NK-92 (cell line): ENCODE results near the gene EMILIN2.
"Not testable (repeated sequence)": the region's sequence is repeated elsewhere in the genome, so short reads cannot be mapped to it uniquely, and the experiment has no call there.

Experiments
- DNase-seq: peaks from one replicate; lab custom pipeline; 2025; ENCODE audit not compliant: unreplicated experiment; lab: John Stamatoyannopoulos, UW

Gene EMILIN2

DNA sequence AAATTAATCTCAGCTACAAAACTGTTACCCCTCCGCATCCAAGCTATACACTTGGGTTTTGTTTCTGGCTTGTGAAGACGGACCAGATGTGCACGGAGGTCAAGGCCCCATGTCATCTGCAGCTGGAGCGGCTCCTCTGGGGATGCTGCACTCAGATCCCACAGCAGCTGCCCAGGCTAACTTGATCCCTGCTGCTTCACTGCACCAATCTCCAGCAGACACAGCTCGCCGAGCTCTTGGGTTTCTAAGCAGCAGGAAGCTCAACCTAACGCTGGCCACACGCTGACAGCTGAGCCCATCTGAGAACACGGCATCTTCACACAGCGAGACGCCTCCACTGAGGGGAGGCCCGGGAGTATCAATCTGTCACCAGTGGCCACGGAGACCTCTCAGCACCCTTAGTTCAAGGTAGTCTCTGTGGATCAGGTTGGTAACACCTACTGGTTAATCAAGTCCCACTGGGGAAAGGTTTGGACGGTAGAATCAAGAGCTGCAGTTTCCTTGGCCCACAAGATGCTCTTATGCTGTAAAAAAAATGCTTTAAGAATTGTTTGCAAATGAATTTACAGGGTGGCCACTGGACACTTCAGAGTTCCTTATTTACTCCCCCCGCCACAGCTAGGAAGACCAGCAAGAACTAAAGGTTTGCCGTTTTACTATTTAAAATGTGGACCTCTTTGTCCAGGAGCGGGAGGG, 67.5 kb downstream of the EMILIN2 start:
- DNase-seq = no peak

DNA sequence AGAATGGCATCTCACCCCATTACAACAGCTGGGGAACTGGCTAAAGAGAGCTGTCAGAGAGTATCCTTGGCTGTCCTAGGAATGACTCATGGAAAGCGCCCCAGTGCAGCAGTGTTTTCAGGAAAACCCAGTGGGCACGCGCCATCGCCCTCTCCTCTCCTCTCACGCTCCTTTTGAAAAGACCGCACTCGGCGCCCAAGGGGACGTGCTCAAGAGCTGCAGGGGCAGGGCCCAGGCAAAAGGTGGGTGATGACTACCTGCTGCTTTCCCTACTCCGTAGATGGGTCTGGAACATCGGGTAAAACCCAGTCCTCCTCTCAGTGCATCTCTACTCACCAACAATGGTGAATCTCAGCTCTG, 68.1 kb downstream of the EMILIN2 start:
- DNase-seq = no peak

DNA sequence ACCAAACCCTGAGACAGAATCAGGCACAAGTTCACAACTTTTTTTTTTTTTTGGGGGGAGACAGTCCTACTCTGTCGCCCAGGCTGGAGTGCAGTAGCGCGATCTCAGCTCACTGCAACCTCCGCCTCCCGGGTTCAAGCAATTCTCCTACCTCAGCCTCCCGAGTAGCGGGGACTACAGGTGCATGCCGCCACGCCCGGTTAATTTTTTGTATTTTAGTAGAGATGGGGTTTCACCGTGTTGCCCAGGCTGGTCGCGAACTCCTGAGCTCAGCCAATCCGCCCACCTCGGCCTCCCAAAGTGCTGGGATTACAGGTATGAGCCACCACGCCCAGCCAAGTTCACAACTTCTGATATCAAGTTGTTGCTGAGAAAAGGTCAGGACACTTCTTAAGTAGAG, 68.7 kb downstream of the EMILIN2 start:
- DNase-seq = not testable (repeated sequence)

DNA sequence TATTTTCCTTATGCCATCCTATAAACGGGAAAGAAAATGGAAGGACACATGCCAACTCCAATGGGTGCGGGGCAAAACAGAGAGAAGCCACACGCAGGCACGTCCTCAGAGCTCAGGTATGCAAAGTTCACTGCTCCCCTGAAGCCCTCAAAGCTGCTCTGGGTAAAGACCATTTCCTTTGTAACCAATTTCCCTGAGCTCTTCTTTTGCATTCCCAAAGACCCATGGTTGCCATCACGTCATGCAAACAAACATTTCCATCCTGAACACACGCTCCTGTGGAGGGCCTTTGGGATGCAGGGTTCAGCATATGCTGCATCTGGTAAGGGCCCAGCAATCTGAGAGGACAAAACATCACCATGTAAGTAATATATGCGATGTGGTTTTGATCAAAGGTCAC, 69.4 kb downstream of the EMILIN2 start:
- DNase-seq = no peak

DNA sequence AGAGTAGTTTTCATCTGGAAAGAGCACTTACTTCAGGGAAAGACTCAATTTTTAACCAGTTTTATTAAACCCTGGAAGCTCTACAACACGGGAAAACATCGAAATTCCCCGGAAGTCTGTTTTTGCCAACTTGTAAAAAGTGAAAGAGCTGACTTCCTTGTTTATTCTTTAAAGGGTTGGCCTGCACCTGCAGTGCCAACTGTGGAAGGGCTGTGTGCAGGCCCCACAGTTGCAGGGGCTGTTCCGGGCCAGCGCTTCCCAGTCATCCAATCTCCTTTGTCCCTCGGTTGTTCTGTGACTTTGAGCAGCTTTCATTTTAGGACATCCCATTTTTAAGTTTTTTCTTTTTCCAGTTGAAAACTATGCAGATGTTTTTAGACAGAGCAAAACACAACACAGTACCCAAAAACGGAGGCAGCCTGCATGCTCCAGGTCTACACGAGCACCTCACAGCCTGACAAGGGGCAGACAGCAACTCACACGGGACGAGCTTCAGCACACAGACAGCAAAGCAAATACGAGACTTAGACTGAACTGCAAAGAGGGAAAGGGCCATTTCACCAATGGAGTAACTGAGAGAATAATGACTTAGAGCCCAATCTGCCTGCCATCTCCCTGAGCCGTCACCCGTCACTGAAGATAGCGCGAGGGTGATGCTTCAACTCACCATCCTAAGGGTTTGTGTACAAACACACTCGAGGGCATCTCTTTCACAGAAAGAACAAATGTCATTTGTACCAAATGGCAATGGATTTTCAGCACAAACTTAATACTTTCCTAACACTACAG, 70.6 kb downstream of the EMILIN2 start:
- no peak for DNase-seq

DNA sequence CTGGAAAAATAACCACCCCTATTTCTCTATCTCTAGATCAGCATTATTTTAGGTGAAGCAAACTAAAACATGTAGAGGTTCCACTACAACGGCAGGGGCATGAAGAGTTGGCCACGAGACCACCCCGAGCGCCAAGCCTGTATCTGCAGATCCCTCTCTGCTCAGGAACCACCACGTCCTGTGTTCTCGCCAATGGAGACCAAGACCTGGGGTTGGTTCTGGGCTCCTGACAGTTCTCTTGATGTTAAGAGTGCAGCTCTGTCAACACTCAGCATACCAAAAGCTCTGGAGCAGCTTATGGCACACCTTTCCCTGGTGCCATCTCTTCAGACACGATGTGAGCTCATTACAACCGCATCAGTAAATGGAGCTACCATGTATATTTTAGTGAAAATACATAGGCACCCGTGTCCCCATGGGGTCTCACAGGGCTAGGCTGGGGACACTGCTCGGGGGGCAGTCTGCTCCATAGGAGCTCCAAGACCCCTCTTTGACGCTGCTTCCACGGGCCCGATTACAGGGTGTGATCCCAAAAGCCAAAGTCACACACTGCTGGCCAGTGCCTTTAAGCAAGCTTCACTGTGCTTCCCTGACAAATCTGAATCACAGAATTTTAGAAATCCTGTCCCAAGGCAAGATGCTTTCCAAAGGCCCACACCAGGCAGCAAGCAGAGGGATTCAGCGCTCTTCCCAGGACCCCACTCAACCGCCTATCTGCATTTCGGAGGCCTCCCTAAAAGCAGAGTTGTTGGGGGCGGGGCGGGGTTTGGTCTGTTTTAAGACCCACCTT, 72.2 kb downstream of the EMILIN2 start:
- DNase-seq = no peak

DNA sequence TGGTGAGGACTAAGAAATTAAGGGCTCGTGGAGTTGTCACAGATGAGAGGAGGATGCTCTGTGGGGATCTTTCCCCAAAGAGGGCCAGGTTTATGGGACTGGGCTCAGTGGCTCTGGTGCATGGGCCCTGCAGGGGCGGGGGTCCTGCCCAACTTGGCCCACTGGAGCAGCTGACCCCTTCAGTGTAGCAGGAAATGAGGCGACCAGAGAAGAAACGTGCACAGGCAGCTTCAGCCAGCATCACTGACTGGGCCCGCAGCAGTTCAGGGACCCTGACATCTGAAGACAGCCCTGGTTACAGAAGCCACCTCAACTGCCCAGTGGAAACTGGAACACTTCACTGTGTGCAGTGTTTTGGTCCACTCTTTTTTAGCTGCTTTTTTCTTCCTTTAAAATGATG, 72.8 kb downstream of the EMILIN2 start:
- no peak for DNase-seq

DNA sequence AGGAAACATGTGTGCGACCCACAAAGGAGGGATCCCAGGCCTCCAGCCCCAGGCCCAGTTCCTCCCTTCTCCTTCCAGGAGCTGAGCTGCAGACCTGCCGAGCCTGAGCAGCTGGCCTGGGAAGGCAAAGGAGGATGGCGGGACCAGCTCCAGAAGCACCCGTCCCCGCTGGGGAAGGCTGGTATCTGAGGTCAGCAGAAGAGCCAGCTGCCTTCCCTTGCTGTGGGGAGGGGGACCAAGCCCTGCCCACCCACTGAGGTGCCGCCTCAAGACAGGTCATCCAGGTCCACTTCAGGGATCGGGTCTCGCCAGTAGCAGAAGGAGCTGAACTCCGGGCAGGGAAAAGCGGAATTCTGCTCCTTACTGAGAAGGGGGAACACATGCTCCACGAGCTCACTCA, 73.2 kb downstream of the EMILIN2 start:
- no peak for DNase-seq

DNA sequence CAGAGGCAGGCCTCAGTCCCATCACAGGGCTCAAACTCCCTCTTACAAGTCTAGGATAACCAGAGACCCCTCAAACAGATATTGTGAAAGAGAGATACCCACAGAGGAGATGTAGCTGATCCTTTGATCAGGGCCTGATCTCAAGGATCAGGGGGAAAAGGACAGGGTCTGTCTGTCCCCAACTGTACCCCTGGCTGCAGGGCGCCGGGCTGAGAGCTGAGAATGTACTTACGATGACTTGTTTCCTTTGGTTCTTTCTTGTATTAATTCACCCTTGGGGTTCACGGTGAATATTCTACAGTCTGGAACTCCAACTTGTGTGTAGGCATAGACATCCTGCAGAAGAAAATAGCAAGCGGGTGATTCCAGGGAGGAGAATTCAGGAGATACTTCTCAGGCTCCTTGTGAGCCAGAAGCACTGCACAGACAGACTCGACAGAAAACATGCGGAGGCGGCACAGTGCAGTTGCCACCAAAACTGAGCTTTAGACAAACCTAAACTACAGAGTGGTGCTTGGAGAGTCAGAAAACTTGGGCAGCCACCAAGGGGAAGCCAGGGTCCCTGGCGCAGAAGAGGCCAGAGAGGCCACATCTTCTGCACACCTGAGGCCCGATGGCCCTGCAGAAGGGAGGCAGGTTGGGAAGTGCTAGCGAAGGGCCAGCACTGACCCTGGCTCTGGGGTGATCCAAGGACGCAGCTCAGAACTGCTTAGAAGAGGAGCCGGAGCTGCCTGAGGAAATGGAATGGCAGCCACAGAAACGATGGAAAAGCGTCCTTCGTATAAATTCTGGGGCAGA, 73.9 kb downstream of the EMILIN2 start:
- no peak for DNase-seq

DNA sequence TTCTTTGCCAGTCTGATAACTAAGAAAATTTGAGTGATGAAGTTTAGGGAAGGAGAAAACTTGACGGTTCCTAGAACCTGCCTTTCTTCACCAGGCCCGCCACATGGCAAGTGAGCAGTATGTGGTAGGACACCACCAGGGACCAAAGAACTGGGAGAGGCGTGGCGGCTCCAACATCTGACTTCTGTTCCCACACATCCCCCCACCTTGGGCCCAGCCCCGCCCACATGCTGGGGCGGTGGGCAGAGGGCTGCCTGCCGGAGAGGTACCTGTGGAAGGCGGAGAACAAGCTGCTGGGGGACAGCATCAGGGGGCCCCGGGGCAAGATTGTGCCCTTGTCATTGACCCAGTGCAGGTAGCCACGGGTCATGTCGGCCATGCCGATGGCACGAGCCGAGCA, 75.0 kb downstream of the EMILIN2 start:
- no peak for DNase-seq

DNA sequence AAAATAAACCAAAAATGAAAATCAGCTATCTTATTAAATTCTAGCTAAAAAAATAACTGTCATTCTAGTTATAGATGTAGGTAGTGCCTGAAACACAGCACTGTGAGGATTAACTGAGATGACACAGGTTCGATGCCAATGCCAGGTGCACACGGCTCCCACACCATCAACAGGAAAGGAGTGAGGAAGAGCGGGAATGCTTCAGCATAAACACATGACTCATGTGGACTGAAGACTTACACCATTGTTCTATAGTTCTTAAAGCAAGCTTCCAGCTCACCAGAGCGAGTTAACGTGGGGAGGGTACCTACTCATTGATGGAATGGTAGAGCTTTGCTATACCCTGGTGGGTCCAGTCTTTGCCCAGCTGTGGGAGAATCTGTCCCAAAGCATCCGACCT, 76.7 kb downstream of the EMILIN2 start:
- DNase-seq = no peak

DNA sequence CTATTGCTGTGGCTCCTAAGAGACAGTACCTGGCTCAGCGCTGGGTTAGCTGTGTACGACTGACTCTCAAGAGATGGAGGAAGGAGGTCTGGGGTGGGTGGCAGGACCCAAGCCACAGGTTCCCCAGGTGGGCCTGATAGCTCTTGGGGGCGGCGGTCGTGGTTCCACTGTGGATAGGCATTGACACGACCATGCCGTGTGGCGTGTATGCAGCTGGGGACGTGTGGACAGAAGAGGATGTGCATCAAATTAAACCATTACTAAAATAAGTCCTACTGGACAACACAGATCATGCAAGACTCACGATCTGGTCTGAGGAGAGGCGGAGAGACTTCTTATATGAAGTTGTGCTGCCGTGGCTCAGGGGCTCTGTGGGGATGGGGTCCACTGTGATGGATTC, 78.1 kb downstream of the EMILIN2 start:
- DNase-seq = no peak

DNA sequence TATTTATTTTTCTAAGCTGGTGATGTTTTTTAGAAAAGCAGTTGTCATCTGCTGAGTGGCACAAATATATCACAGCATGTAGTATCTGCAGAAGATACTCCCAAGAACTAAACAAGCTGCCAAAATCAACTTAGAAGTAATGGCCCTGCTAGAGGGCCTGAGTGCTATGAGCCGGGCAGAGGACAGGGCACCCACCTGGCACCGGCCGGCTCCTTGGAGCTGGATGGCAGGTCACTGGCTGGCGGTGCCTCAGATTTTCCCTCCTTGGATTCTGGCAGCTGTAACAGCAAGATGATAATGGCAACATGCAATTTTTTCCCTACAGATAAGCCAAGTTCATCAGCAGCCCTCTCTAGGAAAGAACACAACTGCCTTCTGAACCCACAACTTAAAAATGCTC, 79.7 kb downstream of the EMILIN2 start:
- no peak for DNase-seq

DNA sequence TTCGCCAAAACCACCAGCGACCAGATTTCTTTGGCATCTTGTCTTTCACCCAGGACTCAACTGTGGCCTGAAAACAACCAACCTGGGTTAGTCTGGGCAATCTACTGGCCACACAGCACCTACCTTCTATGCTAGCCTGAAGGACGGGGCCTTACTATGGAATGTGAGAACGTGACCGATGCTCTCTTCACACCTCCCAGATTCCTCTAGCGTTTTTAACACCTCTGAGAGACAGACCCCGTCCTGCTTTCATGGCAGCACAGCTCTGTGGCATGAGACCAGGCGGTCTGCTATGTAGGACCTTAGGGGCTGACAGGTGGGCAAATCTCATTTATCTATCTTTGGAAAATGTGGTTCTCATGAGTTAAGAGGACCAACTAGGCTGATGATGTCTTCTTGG, 80.9 kb downstream of the EMILIN2 start:
- DNase-seq = no peak

DNA sequence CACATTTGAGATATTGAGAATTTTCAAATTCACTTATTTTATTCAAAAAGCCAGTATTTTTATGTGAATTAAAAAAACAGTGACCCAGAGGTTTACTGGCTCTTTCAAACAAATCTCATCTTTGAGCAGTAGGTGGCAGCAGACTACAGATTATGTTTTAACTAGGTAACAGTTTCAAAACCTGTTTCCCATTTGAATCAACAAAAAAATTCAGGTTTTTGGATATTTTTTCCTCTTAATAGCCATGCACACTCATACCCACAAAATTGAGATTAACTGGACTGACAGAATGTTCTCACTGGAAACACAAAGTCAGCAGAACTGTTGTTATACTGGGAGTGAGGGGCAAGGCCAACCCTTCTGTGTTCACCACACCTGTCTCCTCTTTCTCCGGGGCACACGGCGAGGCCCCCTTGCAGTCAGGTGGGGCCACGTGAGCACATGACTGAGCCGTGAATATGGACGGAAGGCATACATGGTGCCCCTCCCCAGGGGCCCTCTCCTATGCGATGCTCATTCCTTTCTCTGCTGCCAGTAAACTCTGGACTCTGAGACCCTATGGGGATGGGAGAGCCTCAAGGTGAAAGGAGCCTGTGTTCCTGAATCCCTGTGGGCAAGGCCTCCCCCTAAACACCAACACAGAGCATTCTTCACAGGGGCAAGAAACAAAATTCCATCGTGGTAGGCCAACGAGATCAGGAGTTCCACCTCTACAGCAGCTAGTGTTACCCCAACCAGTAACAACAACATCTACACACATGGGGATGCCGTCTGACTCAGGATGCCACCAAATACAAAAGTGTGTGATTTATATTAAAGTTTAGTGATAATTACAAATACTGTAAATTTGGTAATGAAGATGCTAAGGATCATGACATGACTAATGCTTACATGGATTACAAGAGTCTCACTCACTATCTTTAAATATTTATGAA, 85.7 kb downstream of the EMILIN2 start:
- DNase-seq = no peak

DNA sequence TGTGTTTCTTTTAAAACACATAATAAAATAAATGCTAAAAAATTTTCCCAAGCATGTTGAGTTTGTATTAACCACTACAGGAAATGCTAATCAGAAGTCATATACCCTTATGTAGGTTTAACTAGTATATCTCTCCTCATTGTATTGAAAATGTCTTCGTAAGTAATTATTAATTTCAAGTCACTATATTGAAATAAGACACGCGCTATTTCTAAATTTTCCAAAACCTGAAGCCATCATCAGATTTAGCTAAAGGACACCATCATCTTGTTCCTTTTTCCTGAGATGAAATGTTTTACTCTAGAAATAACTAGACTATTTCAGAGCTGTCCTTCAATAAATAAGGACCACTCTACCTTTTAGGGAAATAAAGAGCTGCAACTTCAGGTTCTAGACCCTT, 87.2 kb downstream of the EMILIN2 start:
- no peak for DNase-seq

DNA sequence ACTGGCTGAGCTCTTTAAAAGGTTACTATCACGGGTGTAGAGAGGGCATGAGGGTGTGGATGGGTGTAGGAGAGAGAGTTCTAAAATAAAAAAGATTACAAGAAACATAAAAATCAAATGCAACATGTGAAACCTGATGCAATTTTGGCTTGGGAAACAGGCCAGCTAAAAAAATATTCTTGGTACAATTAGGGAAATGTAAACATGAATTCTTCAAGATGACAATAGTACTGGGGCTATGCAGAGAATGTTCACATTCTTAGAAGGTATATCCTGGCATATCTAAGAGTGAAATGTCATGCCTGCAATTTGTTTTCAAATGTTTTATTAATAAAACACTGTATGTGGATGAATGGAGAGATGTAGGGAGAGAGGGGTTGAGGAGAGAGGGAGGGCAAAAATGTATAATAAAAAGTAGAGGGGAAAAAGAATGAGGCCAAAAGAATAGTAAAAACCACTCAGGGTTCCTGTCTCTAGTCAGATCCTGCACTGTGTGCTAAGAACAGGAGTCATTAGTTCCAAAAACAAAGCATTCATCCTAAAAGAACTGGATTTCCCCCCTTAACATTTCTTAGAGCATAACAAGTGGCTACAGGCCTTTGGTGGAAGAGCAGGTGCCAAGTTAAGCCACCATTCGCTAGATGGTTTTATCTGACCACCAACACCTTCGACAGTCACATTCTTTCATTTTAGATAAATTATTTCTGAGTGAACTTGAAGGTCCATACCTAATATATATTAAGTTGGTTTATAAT, 88.8 kb downstream of the EMILIN2 start:
- no peak for DNase-seq

DNA sequence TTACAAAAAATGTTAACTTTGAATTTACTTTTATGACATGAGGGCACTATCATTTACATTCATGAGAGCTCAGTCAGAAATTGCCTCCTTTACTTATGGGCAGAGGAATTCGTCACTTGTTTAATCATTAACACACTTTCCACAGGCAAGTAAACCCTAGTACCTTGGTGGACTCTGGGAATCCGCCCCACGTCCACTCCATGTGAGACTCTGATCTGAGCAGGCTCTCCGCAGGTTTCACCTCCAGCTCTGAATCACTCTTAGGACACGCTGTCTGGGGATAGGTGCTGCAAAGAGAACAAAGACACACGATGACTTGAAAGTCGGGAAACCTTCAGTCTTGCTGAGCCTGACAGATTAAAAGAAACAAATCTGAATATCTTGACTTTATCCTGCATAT, 92.5 kb downstream of the EMILIN2 start:
- DNase-seq = no peak

DNA sequence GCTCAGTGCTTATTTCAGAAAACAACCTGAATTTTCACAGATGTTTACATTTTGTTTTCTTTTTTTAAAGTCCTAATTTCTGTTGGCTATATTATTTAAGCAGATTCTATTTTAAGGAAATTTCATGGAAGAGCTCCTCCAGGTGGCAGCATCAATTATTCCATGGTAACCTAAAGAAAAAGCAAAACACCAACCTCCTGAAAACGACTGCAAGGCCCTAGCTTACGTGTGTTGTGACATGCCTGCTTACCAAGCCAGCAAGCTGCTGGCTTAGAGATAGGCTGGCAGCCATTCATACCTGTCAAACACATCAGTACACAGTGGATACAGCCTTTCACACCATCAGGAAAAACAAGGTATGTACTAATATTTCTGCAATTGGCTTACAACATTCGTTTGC, 101.2 kb downstream of the EMILIN2 start:
- DNase-seq = no peak
